Measurements from ENCODE around the gene ALKBH7. TPM values are rescaled to one million over a fixed set of nuclear protein-coding genes. Genes with fewer than 3 reads are reported as not detected.
A peak's percentile ranks its signal among the peaks of the same experiment; 100 is the strongest.
"Not testable (repeated sequence)": the region's sequence is repeated elsewhere in the genome, so short reads cannot be mapped to it uniquely, and the experiment has no call there.

The ALKBH7 gene
- total and polyA plus RNA-seq, 8 donors, result 34.2 to 67.9 (median 51.5) TPM

GRCh38 chr19:6333439-6333838, 39.2 kb upstream of the ALKBH7 start, which contains the start of gene ACER1:
TSS of gene ACER1 (minus strand) at chr19:6333612. CDS start at chr19:6333551, 61 bp downstream.
- intact Hi-C loops (cut with DNase I), result no loop called here
- Histone ChIP-seq H3K27me3 (no peaks in the 10 kb centered on the region), H3K27ac (no peak within 1 kb of the TSS), H3K9me3 (no peaks in the 10 kb centered on the region), H3K4me1 (no peaks in the 10 kb centered on the region), H3K4me3 (no peak within 1 kb of the TSS), H3K36me3 (no peaks in the 10 kb centered on the region)
- DNase-seq (peak in 1 of 4 donors; percentile 68), ATAC-seq (no peak)
- TF ChIP-seq, protein P1, sequence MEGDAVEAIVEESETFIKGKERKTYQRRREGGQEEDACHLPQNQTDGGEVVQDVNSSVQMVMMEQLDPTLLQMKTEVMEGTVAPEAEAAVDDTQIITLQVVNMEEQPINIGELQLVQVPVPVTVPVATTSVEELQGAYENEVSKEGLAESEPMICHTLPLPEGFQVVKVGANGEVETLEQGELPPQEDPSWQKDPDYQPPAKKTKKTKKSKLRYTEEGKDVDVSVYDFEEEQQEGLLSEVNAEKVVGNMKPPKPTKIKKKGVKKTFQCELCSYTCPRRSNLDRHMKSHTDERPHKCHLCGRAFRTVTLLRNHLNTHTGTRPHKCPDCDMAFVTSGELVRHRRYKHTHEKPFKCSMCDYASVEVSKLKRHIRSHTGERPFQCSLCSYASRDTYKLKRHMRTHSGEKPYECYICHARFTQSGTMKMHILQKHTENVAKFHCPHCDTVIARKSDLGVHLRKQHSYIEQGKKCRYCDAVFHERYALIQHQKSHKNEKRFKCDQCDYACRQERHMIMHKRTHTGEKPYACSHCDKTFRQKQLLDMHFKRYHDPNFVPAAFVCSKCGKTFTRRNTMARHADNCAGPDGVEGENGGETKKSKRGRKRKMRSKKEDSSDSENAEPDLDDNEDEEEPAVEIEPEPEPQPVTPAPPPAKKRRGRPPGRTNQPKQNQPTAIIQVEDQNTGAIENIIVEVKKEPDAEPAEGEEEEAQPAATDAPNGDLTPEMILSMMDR (IDR thresholded peaks at IDR 0.05), result no peak

- H3K4me1 ChIP-seq, result no peaks in the 10 kb centered on the region
- no peak overlapping the region for H3K4me3 ChIP-seq
- no peaks in the 10 kb centered on the region for H3K27me3 ChIP-seq
- no peaks in the 10 kb centered on the region for H3K9me3 ChIP-seq
- TF ChIP-seq, protein P1 (IDR thresholded peaks at IDR 0.05), result no peak
- ATAC-seq, result no peak
- DNase-seq, result peak in 1 of 4 donors; percentile 0
- H3K36me3 ChIP-seq, result no peaks in the 10 kb centered on the region
- H3K27ac ChIP-seq, result no peak overlapping the region
- intact Hi-C loops (cut with DNase I), result no loop called here
These were observed 37.9 kb upstream of the ALKBH7 start for GRCh38 chr19:6334490-6335285.

DNA sequence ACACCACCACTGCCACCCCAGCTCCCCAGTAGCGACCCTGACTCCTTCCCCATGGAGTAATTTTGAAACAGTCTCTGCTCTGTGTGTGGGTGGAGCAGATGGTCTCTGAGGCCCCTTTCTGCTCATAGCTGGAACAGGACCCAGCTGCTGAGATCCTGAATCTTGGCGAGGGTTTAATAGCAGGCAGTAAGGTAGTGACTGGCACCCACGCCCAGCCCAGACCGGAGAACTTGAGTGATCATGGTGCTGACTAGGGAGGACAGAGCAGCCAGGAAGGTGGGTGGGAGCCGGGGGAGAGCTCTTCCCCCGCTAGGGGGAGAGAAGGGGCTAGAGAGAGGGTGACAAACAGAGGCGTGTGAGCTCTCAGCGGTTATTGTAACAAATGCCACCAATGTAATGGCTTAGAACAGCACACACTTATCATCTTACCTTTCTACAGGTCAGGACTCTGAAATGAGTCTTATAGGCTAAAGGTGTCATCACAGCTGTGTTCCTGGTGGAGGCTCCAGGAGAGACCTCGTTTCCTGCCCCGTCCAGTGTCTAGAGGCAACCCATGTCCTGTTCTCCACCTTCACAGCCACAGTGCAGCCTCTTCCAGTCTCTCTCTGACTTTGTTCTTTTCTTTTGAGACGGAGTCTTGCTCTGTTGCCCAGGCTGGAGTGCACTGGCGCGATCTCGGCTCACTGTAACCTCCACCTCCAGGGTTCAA, 31.9 kb upstream of the ALKBH7 start:
- ATAC-seq (no peak), DNase-seq (peak in 2 of 4 donors; percentile 16 to 23)
- H3K27me3 ChIP-seq, result no peaks in the 10 kb centered on the region
- H3K36me3 ChIP-seq, result no peaks in the 10 kb centered on the region
- no peaks in the 10 kb centered on the region for H3K4me1 ChIP-seq
- H3K27ac ChIP-seq, result no peak overlapping the region
- H3K9me3 ChIP-seq, result no peaks in the 10 kb centered on the region
- H3K4me3 ChIP-seq, result no peak overlapping the region
- intact Hi-C loops (cut with DNase I), result no loop called here
- TF ChIP-seq, protein P1 (IDR thresholded peaks at IDR 0.05), result no peak

DNA sequence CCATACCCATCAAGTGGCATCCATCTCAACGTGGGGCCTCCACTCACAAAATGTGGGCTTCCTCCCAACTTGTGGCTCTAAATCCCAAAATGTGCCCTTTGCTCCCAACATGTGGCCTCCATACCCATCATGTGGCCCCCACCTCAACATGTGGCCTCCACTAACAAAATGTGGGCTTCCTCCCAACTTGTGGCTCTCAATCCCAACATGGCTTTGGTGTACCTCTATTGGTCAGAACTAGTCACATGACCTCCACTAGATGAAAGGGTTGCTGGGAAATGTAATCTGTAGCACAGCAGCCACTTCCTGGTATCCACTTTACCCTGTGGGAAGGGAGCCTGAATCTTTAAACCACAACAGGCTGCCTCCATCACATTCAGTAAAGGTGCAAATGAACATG, 29.1 kb upstream of the ALKBH7 start:
- Histone ChIP-seq H3K27ac (no peak overlapping the region), H3K4me1 (no peaks in the 10 kb centered on the region), H3K27me3 (no peaks in the 10 kb centered on the region), H3K9me3 (no peaks in the 10 kb centered on the region), H3K36me3 (no peaks in the 10 kb centered on the region), H3K4me3 (no peak overlapping the region)
- ATAC-seq (no peak), DNase-seq (peak in 1 of 4 donors; percentile 2)
- intact Hi-C loops (cut with DNase I), result no loop called here
- TF ChIP-seq, protein P1 (IDR thresholded peaks at IDR 0.05), result no peak

- DNase-seq; H3K36me3 ChIP-seq; ATAC-seq; H3K27ac ChIP-seq; H3K4me3 ChIP-seq; H3K27me3 ChIP-seq; intact Hi-C loops (cut with DNase I); H3K4me1 ChIP-seq; H3K9me3 ChIP-seq: not testable (repeated sequence)
These were observed 23.3 kb upstream of the ALKBH7 start for GRCh38 chr19:6349271-6349670.

Measured in left lung (tissue), 10 donors.